HL-60/S4 treated with retinoic acid at 250 ng/mL for 4 days and 3 days (cell line): ENCODE results near the gene CCNL2.
"Not testable (repeated sequence)": the region's sequence is repeated elsewhere in the genome, so short reads cannot be mapped to it uniquely, and the experiment has no call there.

ENCODE experiments used
- in situ Hi-C: fragments of 300-500 bp; cut with MboI; formaldehyde crosslinking; loops from 2 replicates; pipeline ENCODE4 v1.7.0; 2022; ENCODE audit warnings: low sequenced_read_pairs

The CCNL2 gene

GRCh38 chr1:1432951-1433803, 34.0 kb upstream of the CCNL2 start:
- in situ Hi-C loops: no loop called here

DNA sequence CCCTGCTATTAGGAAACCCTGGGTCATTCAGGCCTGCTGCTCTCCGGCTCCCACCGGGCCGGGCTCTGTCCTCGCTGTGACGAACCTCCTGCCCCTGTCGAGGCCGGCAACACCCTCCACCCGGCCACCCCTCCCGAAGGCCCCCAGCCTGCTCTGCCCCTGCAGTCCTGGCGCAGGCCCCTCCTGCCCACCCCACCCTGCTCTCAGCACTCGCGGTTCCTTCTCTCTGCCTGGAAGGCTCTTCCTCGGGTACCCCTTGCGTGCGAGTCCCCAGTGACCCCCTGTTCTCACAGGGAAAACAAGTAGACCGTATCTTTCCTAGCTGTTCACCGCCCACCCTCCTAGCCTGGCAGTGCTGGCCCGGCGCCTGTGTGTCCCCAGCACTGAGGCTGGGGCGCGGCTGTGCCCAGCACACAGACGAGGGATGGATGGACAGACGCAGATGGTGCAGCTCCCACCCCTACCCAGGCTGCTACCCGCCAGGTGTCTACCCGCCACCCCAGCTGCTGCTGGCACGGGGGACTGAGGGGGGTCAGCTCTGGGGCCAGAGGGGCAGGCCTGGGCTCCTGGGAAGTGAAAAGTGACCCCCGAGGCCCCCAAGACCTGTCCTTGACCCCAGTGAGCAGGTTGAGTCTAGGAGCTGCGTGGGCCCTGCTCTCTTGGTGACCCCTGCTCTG, 33.3 kb upstream of the CCNL2 start:
- in situ Hi-C loops: no loop called here

DNA sequence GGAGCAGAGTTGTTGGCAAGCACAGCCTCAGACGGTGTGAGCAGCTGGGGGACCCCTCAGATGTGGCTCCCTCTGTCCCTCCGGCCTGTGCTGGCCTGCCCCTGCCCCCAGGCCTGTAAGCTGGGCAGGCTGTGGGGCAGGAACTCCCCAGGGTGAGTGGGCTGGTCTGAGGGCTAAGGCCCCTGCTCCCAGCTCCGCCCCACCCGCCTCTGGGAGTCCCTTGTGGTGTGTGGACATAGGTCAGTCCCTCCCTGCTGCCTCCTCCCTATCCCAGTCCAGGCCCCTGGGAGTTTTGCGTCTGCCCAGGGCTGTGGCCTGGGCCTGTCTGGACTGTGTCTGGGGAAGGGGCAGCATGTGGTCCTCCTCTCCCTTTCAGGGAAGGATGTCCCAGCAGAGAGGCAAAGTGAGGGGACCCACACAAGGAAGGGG, 32.7 kb upstream of the CCNL2 start:
- in situ Hi-C loops: no loop called here

- in situ Hi-C loops: no loop called here
These were observed 32.1 kb upstream of the CCNL2 start for GRCh38 chr1:1430992-1431844.

- in situ Hi-C loops: no loop called here
These were observed 31.2 kb upstream of the CCNL2 start for GRCh38 chr1:1430114-1430982.

- in situ Hi-C loops: no loop called here
These were observed 30.5 kb upstream of the CCNL2 start for GRCh38 chr1:1429671-1430073.

DNA sequence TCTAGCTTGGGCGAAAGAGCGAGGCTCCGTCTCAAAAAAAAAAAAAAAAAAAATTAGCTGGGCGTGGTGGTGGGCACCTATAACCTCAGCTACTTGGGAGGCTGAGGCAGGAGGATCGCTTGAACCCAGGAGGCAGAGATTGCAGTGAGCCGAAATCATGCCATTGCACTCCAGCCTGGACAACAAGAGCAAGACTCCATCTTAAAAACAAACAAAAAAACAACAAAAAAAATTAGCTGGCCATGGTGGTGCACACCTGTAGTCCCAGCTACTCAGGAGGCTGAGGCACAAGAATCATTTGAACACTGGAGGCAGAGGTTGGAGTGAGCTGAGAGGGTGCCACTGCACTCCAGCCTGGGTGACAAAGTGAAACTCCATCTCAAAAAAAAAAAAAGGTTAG, 29.8 kb upstream of the CCNL2 start:
- in situ Hi-C loops: not testable (repeated sequence)

DNA sequence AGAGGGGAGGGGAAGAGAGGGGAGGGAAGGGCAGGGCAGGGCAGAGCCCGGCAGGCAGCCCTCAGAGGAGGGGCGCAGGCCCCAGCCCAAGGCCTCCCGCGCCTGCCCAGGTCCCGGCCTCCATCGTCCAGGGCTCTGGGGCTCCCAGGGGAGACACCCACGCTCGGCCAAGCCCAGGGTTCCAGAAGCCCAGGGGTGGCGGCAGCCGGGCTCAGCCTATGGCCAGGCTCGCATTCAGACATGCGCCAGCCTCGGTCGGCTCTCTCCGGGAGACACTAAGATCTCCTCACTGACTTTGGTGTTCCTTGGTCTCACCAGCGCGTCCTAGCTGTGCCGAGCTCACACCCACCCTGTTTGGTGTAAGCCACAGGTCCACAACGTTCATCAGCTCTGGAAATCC, 29.0 kb upstream of the CCNL2 start:
- in situ Hi-C loops: no loop called here

DNA sequence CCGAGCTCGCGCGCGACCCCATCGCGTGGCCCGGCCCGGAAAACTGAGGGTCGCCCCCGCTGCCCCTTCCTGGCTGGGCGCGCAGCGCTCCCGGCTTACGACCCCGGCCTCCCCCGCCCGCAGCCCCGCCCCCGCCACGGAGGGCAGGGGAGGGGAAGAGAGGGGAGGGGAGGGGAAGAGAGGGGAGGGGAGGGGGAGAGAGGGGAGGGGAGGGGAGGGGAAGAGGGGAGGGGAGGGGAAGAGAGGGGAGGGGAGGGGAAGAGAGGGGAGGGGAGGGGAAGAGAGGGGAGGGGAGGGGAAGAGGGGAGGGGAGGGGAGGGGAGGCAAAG, 28.6 kb upstream of the CCNL2 start:
- in situ Hi-C loops: no loop called here

DNA sequence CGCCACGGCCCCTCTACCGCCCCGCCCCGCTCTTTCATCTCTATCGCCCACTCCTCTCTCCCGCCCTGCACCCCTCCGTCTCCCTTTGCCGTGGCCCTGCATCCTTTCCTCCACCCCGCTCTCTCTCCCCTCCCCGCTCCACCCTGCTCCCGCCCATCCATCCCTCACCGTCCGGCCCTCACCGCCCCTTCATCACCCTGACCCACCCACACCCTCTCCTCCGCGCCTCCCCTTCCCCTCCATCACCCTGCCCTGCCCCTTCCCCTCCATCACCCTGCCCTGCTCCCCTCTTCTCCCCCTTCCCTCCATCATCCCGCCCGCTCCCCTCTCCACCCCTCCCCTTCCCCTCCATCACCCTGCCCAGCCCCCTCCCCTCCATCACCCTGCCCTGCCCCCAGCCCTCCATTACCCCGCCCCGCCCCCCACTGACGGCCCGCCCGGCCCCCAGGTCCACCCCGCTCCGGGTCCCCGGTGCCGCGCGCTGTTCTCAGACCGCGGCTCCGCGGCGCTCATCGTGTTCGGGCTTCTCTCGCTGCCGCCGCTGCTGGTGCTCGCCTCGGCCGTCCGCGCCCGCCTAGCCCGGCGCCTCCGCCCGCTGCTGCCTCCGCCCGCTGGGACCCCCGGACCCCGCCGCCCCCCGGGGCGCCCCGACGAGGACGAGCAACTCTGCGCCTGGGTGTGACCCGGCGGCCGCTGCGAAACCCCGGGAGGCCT, 28.1 kb upstream of the CCNL2 start:
- in situ Hi-C loops: no loop called here

GRCh38 chr1:1426496-1427105, 27.5 kb upstream of the CCNL2 start:
- in situ Hi-C loops: no loop called here

- in situ Hi-C loops: no loop called here
These were observed 26.8 kb upstream of the CCNL2 start for GRCh38 chr1:1425753-1426495.

DNA sequence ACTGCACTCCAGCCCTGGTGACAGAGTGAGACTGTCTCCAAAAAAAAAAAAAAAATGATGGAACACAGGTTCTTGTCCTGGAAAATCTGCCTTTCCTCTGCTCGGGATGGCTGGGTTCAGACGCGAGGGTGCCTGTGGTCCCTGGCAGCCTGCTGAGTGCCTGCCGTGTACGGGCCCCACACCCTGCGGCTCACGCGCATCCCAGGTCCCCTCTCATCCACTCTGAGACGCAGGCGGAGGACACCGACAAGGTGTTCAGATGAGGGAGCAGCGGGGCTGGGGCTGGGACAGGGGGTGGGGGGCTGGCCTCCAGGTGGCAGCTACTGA, 26.3 kb upstream of the CCNL2 start:
- in situ Hi-C loops: no loop called here

DNA sequence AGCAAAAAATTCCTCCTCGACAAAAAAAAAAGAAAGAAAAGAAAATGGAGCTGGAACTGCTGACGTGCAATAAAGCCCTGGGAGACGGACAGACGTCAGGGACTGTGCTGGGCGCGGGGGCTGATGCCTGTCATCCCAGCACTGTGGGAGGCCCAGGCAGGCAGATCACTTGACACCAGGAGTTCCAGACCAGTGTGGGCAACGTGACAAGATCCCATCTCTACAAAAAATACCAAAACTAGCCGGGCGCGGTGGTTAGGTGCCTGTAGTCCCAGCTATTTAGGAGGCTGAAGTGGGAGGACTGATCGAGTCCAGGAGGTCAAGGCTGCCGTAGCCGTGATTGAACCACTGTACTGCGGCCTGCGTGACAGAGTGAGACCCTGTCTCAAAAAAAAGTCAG, 25.6 kb upstream of the CCNL2 start:
- in situ Hi-C loops: no loop called here

GRCh38 chr1:1423245-1423597, 24.1 kb upstream of the CCNL2 start:
- in situ Hi-C loops: no loop called here

GRCh38 chr1:1422465-1423244, 23.5 kb upstream of the CCNL2 start:
- in situ Hi-C loops: no loop called here

- in situ Hi-C loops: no loop called here
These were observed 22.9 kb upstream of the CCNL2 start for GRCh38 chr1:1421907-1422464.
